ENCODE results near the gene FOXO4. TPM values are rescaled to one million over a fixed set of nuclear protein-coding genes. Genes with fewer than 3 reads are reported as not detected.

FOXO4 gene
- total and polyA plus RNA-seq, 2 donors: 9.4 to 29.7 TPM

- no peaks in the 10 kb centered on the region for H3K4me1 ChIP-seq (ENCODE audit: insufficient read depth)
- H3K27ac ChIP-seq (ENCODE audit: low read depth): no peak overlapping the region
- DNase-seq (ENCODE audit: extremely low spot score): no peak
- WGBS: 78% methylated on average over 5 of the region's 5 CpGs
- H3K36me3 ChIP-seq (ENCODE audit: insufficient read depth): no peaks in the 10 kb centered on the region
- no peak overlapping the region for H3K4me3 ChIP-seq (ENCODE audit: low read depth, low read length)
These were observed 13.5 kb upstream of the FOXO4 start for GRCh38 chrX:71082124-71082647.

DNA sequence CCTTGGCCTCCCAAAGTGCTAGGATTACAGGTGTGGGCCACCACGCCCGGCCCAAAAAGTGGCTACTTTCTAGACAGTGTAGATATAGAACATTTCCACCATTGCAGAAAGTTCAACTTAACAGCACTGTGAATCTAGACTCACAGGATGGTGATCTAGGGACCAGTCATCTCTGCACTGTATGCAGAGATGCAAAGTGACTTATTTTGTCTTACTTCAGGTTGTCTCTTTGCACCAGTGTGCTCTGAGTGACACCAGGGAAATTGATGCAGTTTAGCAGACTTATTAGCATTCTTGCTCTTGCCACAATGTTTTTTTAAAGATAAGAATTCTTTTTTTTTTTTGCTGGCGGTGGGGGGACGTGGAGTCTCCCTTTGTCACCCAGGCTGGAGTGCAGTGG is 12.8 kb upstream of the FOXO4 start:
- no peak for DNase-seq (ENCODE audit: extremely low spot score)
- no peak overlapping the region for H3K27ac ChIP-seq (ENCODE audit: low read depth)
- no peaks in the 10 kb centered on the region for H3K36me3 ChIP-seq (ENCODE audit: insufficient read depth)
- H3K4me1 ChIP-seq (ENCODE audit: insufficient read depth): no peaks in the 10 kb centered on the region
- 85% methylated on average over 4 of the region's 4 CpGs for WGBS
- H3K4me3 ChIP-seq (ENCODE audit: low read depth, low read length): no peak overlapping the region

- no peaks in the 10 kb centered on the region for H3K36me3 ChIP-seq (ENCODE audit: insufficient read depth)
- no peak for DNase-seq (ENCODE audit: extremely low spot score)
- H3K4me1 ChIP-seq (ENCODE audit: insufficient read depth): no peaks in the 10 kb centered on the region
- 59% methylated on average over 4 of the region's 4 CpGs for WGBS
- H3K27ac ChIP-seq (ENCODE audit: low read depth): no peak overlapping the region
- H3K4me3 ChIP-seq (ENCODE audit: low read depth, low read length): no peak overlapping the region
These were observed 9.8 kb upstream of the FOXO4 start for GRCh38 chrX:71085900-71086299.

- WGBS: 79% methylated on average over 5 of the region's 5 CpGs
- Histone ChIP-seq H3K27ac (ENCODE audit: low read depth) (no peak overlapping the region), H3K4me3 (ENCODE audit: low read depth, low read length) (no peak overlapping the region), H3K36me3 (ENCODE audit: insufficient read depth) (no peaks in the 10 kb centered on the region), H3K4me1 (ENCODE audit: insufficient read depth) (no peaks in the 10 kb centered on the region)
- DNase-seq (ENCODE audit: extremely low spot score): no peak
These were observed 4.4 kb upstream of the FOXO4 start for GRCh38 chrX:71091263-71091662.

DNA sequence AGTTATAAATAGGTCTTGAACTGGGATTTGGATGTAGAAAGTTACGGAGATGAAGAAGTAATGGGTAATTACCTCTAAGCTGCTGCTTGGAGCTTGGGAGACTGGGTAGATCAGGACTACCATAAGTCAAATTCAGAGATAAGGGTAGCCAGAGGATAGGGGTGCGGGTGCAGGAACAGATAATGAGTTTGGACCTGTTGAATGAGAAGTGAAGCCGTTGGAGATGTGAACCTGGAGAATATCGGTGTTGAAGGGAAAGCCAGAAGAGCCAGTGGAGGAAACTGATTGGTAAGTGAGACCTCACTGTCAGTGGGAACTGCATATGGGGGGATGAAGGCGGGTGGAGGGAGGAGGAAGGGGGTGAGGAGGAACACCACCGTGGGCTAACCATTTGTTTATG is 618 bp upstream of the FOXO4 start:
- WGBS: 19% methylated on average over 6 of the region's 6 CpGs
- DNase-seq (ENCODE audit: extremely low spot score): no peak
- H3K27ac ChIP-seq (ENCODE audit: low read depth): no peak overlapping the region

DNA sequence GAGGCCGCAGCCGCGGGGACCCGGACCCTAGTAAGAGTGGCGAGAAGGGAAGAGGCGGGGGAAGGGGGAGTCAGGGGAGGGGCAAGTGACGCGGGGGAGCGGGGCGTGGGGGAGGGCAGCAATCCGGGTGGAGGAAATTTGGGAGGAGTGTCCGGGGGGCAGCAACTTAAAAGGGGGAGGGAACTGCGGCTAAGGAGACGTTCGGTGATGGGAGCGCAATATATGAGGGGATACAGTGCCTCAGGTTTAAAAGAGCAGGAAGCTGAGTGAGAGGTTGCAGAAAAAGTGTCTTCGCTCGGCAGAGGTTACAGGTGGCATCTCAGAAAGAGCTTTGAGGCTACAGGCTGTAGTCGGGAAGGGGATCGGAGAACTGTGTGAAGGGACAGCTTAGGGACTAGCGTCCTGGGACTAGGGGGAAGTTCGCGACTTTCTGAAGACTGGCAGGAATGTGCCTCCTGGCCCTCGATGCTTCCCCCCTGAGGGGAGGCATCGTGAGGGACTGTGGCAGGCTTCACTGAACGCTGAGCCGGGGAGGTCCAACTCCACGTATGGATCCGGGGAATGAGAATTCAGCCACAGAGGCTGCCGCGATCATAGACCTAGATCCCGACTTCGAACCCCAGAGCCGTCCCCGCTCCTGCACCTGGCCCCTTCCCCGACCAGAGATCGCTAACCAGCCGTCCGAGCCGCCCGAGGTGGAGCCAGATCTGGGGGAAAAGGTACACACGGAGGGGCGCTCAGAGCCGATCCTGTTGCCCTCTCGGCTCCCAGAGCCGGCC is 519 bp downstream of the FOXO4 start:
- Histone ChIP-seq H3K36me3 (ENCODE audit: insufficient read depth) (no peaks in the 10 kb centered on the region), H3K4me3 (ENCODE audit: low read depth, low read length) (peak overlapping the region; percentile 45), H3K27ac (ENCODE audit: low read depth) (no peak overlapping the region), H3K4me1 (ENCODE audit: insufficient read depth) (no peaks in the 10 kb centered on the region)
- WGBS: under 1% methylated on average over 46 of the region's 46 CpGs
- DNase-seq (ENCODE audit: extremely low spot score): no peak

More for the DNA sequence above, 618 bp upstream of the FOXO4 start:
- H3K4me3 ChIP-seq (ENCODE audit: low read depth, low read length): peak overlapping the region; percentile 45
- no peaks in the 10 kb centered on the region for H3K36me3 ChIP-seq (ENCODE audit: insufficient read depth)
- no peaks in the 10 kb centered on the region for H3K4me1 ChIP-seq (ENCODE audit: insufficient read depth)

GRCh38 chrX:71096760-71097032 is 1.0 kb downstream of the FOXO4 start:
- WGBS: 4% methylated on average over 9 of the region's 9 CpGs
- no peaks in the 10 kb centered on the region for H3K36me3 ChIP-seq (ENCODE audit: insufficient read depth)
- no peak for DNase-seq (ENCODE audit: extremely low spot score)
- no peak overlapping the region for H3K27ac ChIP-seq (ENCODE audit: low read depth)
- peak overlapping the region; percentile 45 for H3K4me3 ChIP-seq (ENCODE audit: low read depth, low read length)
- no peaks in the 10 kb centered on the region for H3K4me1 ChIP-seq (ENCODE audit: insufficient read depth)

DNA sequence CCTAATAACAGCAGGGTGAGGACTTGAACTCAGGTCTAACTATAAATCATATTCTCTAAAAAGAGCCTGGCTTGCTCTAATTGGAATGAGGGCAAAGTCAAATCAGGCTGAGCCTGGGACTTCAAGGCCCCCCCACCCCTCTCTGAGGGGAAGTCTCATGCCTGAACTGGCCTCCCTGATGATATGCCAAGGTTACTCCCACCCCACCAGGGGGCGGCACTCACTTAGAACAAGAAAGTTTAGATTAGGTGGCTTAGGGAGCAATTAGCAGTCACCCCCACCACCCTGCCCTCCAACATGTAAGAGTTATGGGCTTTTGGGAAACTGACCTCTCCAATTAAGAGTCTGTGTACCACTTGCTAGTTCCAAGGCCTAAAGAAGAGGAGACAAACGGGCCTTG is 2.7 kb downstream of the FOXO4 start:
- Histone ChIP-seq H3K36me3 (ENCODE audit: insufficient read depth) (no peaks in the 10 kb centered on the region), H3K4me1 (ENCODE audit: insufficient read depth) (no peaks in the 10 kb centered on the region), H3K4me3 (ENCODE audit: low read depth, low read length) (no peak overlapping the region), H3K27ac (ENCODE audit: low read depth) (no peak overlapping the region)
- 25% methylated on average over 2 of the region's 2 CpGs for WGBS
- no peak for DNase-seq (ENCODE audit: extremely low spot score)

DNA sequence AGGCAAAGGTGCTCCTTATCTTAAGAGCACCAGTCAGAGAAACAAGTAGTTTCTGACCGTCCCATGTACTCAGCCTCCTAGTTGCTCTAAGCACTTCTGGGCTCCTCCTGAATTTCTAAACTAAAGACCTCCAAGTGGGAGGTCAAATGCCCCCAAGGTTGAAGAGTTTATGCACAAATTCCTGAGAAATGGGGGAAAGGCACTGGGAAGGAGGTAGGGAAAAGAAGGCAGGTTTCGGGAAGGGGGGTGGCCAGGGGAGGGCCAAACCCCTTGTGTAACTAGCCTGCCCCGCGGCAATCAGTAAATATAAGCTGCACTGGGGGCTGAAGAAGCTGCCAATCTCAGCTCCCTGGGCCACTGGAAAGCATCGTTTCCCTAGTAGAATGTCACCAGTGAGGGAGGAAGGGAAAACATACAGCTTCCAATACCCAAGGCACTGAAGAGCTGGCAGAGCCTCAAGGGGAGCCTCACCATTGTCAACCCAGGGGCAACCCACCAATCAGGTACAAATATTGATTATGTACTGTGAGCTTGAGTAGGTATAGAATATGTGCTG is 3.4 kb downstream of the FOXO4 start:
- Histone ChIP-seq H3K4me1 (ENCODE audit: insufficient read depth) (no peaks in the 10 kb centered on the region), H3K27ac (ENCODE audit: low read depth) (no peak overlapping the region)

GRCh38 chrX:71099736-71100135 is 4.1 kb downstream of the FOXO4 start:
- H3K27ac ChIP-seq (ENCODE audit: low read depth): no peak overlapping the region
- no peaks in the 10 kb centered on the region for H3K4me1 ChIP-seq (ENCODE audit: insufficient read depth)
- no peak for DNase-seq (ENCODE audit: extremely low spot score)
- 90% methylated on average over 4 of the region's 4 CpGs for WGBS
- no peak overlapping the region for H3K4me3 ChIP-seq (ENCODE audit: low read depth, low read length)
- no peaks in the 10 kb centered on the region for H3K36me3 ChIP-seq (ENCODE audit: insufficient read depth)

More for the DNA sequence above, 3.4 kb downstream of the FOXO4 start:
- 71% methylated on average over 5 of the region's 5 CpGs for WGBS
- no peak for DNase-seq (ENCODE audit: extremely low spot score)
- no peaks in the 10 kb centered on the region for H3K36me3 ChIP-seq (ENCODE audit: insufficient read depth)
- no peak overlapping the region for H3K4me3 ChIP-seq (ENCODE audit: low read depth, low read length)

DNA sequence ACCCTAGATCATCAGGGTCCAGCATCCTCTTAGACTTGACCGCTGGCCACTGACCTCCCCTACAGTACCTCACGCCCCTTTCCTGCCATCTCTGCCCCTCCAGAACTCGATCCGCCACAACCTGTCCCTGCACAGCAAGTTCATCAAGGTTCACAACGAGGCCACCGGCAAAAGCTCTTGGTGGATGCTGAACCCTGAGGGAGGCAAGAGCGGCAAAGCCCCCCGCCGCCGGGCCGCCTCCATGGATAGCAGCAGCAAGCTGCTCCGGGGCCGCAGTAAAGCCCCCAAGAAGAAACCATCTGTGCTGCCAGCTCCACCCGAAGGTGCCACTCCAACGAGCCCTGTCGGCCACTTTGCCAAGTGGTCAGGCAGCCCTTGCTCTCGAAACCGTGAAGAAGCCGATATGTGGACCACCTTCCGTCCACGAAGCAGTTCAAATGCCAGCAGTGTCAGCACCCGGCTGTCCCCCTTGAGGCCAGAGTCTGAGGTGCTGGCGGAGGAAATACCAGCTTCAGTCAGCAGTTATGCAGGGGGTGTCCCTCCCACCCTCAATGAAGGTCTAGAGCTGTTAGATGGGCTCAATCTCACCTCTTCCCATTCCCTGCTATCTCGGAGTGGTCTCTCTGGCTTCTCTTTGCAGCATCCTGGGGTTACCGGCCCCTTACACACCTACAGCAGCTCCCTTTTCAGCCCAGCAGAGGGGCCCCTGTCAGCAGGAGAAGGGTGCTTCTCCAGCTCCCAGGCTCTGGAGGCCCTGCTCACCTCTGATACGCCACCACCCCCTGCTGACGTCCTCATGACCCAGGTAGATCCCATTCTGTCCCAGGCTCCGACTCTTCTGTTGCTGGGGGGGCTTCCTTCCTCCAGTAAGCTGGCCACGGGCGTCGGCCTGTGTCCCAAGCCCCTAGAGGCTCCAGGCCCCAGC is 5.2 kb downstream of the FOXO4 start:
- DNase-seq (ENCODE audit: extremely low spot score): no peak

DNA sequence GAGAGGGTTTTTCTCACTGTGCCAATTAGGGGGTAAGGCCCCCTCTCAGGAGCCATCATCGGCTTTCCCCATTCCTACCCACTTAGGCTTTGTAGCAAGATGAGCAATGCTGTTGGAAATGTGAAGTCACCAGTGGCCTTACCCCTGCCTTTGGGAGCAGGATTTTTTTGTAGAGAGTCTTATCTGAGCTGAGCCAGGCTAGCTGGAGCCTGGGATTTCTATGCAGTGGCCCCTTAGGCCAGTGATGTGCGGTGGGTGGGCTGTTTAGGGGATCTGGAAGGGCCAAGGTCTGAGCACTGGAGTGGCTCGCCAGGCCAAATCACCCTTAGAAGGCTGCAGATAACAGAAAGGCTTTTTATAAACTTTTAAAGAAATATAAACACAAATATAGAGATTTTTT is 6.6 kb downstream of the FOXO4 start:
- Histone ChIP-seq H3K4me1 (ENCODE audit: insufficient read depth) (no peaks in the 10 kb centered on the region), H3K36me3 (ENCODE audit: insufficient read depth) (no peaks in the 10 kb centered on the region), H3K27ac (ENCODE audit: low read depth) (no peak overlapping the region), H3K4me3 (ENCODE audit: low read depth, low read length) (no peak overlapping the region)
- 55% methylated on average over 3 of the region's 3 CpGs for WGBS
- DNase-seq (ENCODE audit: extremely low spot score): no peak

More for the DNA sequence above, 5.2 kb downstream of the FOXO4 start:
- WGBS: 77% methylated on average over 31 of the region's 31 CpGs
- Histone ChIP-seq H3K4me1 (ENCODE audit: insufficient read depth) (no peaks in the 10 kb centered on the region), H3K4me3 (ENCODE audit: low read depth, low read length) (no peak overlapping the region), H3K36me3 (ENCODE audit: insufficient read depth) (no peaks in the 10 kb centered on the region), H3K27ac (ENCODE audit: low read depth) (no peak overlapping the region)

DNA sequence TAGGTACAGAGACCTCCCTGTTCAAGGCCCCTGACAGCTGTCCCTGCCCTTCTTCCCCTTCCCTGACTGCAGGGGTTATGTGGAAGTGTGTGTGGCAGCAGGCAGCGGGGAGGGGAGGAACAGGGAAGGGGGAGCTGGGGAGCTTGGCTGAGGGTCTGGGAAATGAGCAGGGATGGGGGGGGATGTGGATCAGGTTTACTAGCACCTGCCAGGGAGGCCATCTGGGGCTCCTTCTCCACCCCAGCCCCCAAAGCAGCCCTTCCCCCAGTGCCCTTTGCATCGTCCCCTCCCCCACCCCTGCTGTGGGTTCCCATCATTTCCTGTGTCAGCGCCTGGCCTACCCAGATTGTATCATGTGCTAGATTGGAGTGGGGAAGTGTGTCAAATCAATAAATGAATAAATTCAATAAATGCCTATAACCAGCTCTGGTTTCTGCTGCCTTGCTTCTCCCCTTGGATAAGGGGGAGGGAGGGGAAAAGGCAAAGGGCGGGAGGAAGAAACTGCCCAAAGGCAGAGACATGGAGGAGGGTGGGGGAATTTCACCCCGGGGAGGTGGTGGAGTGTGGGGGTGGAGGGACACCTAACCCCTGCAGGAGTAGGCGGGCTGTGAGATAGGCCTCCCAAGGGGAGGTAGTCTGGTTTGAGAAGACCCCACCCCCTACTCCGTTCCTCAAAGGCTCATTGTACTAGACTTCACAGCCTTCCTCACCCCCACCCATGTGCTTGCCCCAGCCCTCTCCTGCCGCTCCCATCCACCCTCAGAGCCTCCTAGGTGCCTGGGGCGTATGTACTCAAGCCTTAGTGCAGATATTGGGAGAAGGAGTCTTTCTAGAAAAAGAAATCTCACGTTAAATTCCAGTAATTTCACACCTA is 7.7 kb downstream of the FOXO4 start:
- WGBS: 35% methylated on average over 9 of the region's 10 CpGs
- no peak overlapping the region for H3K4me3 ChIP-seq (ENCODE audit: low read depth, low read length)
- H3K4me1 ChIP-seq (ENCODE audit: insufficient read depth): no peaks in the 10 kb centered on the region
- no peaks in the 10 kb centered on the region for H3K36me3 ChIP-seq (ENCODE audit: insufficient read depth)
- no peak overlapping the region for H3K27ac ChIP-seq (ENCODE audit: low read depth)
- no peak for DNase-seq (ENCODE audit: extremely low spot score)
